Skeletal muscle satellite cell (primary cell): ENCODE measurements around the gene CCT7.

Experiments used
- H3K27me3 ChIP-seq: 2 replicates; pipeline ENCODE4 v1.7.0; 2013; ENCODE audit warnings: low read length; ENCODE audit not compliant: control insufficient read depth, insufficient read depth
- H3K36me3 ChIP-seq: 2 replicates; pipeline ENCODE4 v1.7.0; 2013; ENCODE audit warnings: mild to moderate bottlenecking, control low read depth, low read length; ENCODE audit not compliant: insufficient read depth
- H3K4me1 ChIP-seq: 2 replicates; pipeline ENCODE4 v1.7.0; 2013; ENCODE audit warnings: low read length; ENCODE audit not compliant: control insufficient read depth, insufficient read depth
- H3K4me2 ChIP-seq: 2 replicates; pipeline ENCODE4 v1.7.0; 2013; ENCODE audit warnings: mild to moderate bottlenecking, low read length
- H3K4me3 ChIP-seq: 2 replicates; pipeline ENCODE4 v1.7.0; 2013; ENCODE audit warnings: low read length
- H3K9ac ChIP-seq: 2 replicates; pipeline ENCODE4 v1.7.0; 2013; ENCODE audit warnings: mild to moderate bottlenecking, low read depth, low read length, moderate library complexity
- H3K9me3 ChIP-seq: replicated peaks from 2 replicates; pipeline ENCODE4 v1.7.0; 2013; ENCODE audit warnings: mild to moderate bottlenecking, control low read depth, low read length

The CCT7 gene

GRCh38 chr2:73212098-73212447 is 22.0 kb upstream of the CCT7 start:
- no peak overlapping the region for H3K9ac ChIP-seq
- H3K9me3 ChIP-seq: no peaks in the 10 kb centered on the region
- H3K4me3 ChIP-seq: no peak overlapping the region
- peaks cover 18% of the 10 kb centered on the region for H3K4me1 ChIP-seq
- peaks cover 26% of the 10 kb centered on the region for H3K27me3 ChIP-seq
- no peak overlapping the region for H3K4me2 ChIP-seq
- H3K36me3 ChIP-seq: no peaks in the 10 kb centered on the region

DNA sequence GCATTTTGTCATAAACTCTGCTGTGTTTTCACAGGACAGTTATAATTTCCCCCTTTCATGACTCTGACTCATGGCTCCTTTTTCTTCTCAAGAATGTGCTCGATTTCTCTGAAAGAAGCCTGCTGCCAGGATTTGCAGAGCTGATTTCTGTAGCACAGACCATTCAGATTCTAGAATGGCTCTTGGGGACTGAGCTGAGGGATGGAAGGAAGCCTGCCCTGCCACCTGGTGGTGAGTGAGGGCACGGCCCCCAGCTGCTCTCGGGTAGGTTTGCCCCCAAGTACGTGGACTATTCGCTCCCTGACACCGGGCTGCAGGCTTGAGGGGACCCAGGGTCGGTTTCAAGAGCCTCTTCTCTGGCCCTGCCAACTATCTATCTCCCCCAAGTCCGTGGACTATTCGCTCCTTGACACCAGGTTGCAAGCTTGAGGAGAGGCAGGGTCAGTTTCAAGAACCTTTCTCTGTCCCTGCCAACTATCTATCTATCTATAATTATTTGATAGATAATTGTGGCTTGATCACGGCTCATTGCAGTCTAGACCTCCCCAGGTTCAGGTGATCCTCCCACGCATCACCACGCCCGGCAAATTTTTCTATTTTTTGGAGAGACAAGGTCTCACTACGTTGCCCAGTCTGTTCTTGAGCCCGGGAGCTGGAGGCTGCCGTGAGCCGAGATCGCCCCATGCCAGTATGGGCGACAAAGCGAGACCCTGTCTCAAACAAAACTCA is 21.5 kb upstream of the CCT7 start:
- Histone ChIP-seq H3K27me3 (peaks cover 24% of the 10 kb centered on the region), H3K4me2 (no peak overlapping the region), H3K9me3 (no peaks in the 10 kb centered on the region), H3K36me3 (no peaks in the 10 kb centered on the region), H3K4me1 (peaks cover 19% of the 10 kb centered on the region), H3K4me3 (no peak overlapping the region), H3K9ac (no peak overlapping the region)

DNA sequence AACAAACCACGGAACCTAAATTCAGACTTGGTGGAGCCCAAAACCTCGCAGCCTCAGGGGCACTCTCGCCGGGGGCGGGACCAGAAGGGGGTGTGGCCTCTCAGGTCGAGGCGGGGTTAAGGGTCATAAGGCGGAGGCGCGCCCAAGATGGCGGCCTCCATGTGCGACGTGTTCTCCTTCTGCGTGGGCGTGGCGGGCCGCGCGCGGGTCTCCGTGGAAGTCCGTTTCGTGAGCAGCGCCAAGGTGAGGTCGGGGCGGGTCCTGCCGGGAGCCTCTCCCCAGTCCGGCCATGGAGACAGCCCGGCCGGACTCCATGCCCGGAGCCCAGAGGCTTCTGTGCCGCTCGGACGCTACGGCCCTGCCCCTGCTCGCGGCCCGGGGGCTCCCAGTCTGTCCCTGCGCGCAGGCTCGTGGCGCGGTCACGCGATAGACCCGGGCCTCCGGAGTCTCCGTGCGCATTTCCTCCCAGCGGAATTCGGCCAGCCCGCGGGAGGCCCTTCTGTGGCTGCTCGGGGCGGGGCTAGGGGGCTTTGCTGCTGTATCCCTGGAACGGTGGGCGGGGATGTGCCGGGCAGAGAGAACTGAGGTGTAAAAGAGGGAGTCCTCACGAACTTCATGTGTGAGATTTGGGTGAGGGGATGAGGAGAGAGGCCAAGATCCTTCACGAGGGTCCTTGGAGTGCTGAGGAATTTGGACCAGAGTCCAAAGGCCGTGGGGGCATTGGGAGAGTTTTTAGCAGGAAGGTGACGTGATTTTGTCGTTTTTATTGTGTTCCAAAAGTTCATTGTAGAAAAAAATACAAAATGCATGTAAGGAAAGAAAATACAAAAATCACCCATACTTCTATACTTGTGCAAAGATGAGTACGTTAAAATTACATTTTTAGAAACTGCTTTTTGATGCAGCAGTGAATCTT is 19.7 kb upstream of the CCT7 start, which contains the start of gene SMYD5:
Gene SMYD5 (plus strand): TSS at position 126 of the 916 bp plus-strand sequence. CDS start 22 bp downstream, at position 148.
- Histone ChIP-seq H3K4me1 (peaks cover 32% of the 10 kb centered on the region), H3K9ac (peak within 1 kb of the TSS; percentile 92), H3K4me2 (peak within 1 kb of the TSS; percentile 96), H3K36me3 (peaks cover 4% of the 10 kb centered on the region), H3K27me3 (peaks cover 15% of the 10 kb centered on the region), H3K4me3 (peak within 1 kb of the TSS; percentile 88), H3K9me3 (no peaks in the 10 kb centered on the region)

GRCh38 chr2:73215254-73215653 is 18.9 kb upstream of the CCT7 start:
- Histone ChIP-seq H3K9ac (peak overlapping the region; percentile 92), H3K4me3 (peak overlapping the region; percentile 88), H3K4me2 (peak overlapping the region; percentile 96), H3K9me3 (no peaks in the 10 kb centered on the region), H3K27me3 (peaks cover 6% of the 10 kb centered on the region), H3K4me1 (peaks cover 32% of the 10 kb centered on the region), H3K36me3 (peaks cover 6% of the 10 kb centered on the region)

GRCh38 chr2:73217160-73217559 is 16.9 kb upstream of the CCT7 start:
- Histone ChIP-seq H3K27me3 (no peaks in the 10 kb centered on the region), H3K4me3 (no peak overlapping the region), H3K9ac (no peak overlapping the region), H3K9me3 (no peaks in the 10 kb centered on the region), H3K36me3 (peaks cover 24% of the 10 kb centered on the region), H3K4me2 (no peak overlapping the region), H3K4me1 (peaks cover 29% of the 10 kb centered on the region)

DNA sequence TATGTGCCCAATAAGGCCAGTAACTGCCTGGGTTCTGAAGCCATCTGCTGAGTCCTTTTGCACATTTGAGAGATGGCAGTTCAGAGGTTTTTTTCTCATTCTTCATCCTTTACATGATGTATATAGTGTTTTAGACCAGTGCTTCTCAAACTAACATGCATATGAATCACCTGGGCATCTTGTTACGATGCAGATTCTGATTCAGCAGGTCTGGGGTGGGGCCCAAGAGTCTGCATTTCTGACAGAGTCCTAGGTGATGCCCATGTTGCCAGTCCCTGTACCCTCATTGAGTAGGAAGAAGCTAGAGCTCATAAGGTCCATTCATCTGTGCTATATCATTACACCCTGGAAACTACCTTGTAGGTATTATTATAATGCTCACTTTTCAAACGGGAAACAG is 16.3 kb upstream of the CCT7 start:
- Histone ChIP-seq H3K9ac (no peak overlapping the region), H3K4me2 (peak overlapping the region; percentile 36)

GRCh38 chr2:73218298-73218697 is 15.8 kb upstream of the CCT7 start:
- Histone ChIP-seq H3K4me1 (peaks cover 27% of the 10 kb centered on the region), H3K36me3 (peaks cover 34% of the 10 kb centered on the region), H3K4me2 (peak overlapping the region; percentile 36), H3K9ac (no peak overlapping the region), H3K27me3 (no peaks in the 10 kb centered on the region), H3K4me3 (no peak overlapping the region), H3K9me3 (no peaks in the 10 kb centered on the region)

More for the DNA sequence above, 16.3 kb upstream of the CCT7 start:
- Histone ChIP-seq H3K36me3 (peaks cover 30% of the 10 kb centered on the region), H3K9me3 (no peaks in the 10 kb centered on the region), H3K4me1 (peaks cover 27% of the 10 kb centered on the region), H3K4me3 (no peak overlapping the region), H3K27me3 (no peaks in the 10 kb centered on the region)

- Histone ChIP-seq H3K36me3 (peaks cover 66% of the 10 kb centered on the region), H3K4me2 (no peak overlapping the region), H3K4me1 (peaks cover 1% of the 10 kb centered on the region), H3K9me3 (no peaks in the 10 kb centered on the region), H3K27me3 (no peaks in the 10 kb centered on the region), H3K9ac (no peak overlapping the region), H3K4me3 (no peak overlapping the region)
These were observed 10.3 kb upstream of the CCT7 start for GRCh38 chr2:73223821-73224220.

GRCh38 chr2:73225513-73226360 is 8.4 kb upstream of the CCT7 start:
- Histone ChIP-seq H3K4me1 (no peaks in the 10 kb centered on the region), H3K36me3 (peaks cover 62% of the 10 kb centered on the region), H3K4me3 (no peak overlapping the region), H3K9ac (no peak overlapping the region), H3K4me2 (no peak overlapping the region), H3K27me3 (no peaks in the 10 kb centered on the region), H3K9me3 (no peaks in the 10 kb centered on the region)

GRCh38 chr2:73227086-73227485 is 7.0 kb upstream of the CCT7 start:
- Histone ChIP-seq H3K9ac (no peak overlapping the region), H3K4me1 (no peaks in the 10 kb centered on the region), H3K4me2 (no peak overlapping the region), H3K4me3 (no peak overlapping the region), H3K27me3 (no peaks in the 10 kb centered on the region), H3K36me3 (peaks cover 49% of the 10 kb centered on the region), H3K9me3 (no peaks in the 10 kb centered on the region)

- no peak overlapping the region for H3K4me3 ChIP-seq
- H3K4me1 ChIP-seq: peaks cover 3% of the 10 kb centered on the region
- H3K4me2 ChIP-seq: no peak overlapping the region
- peaks cover 35% of the 10 kb centered on the region for H3K36me3 ChIP-seq
- no peaks in the 10 kb centered on the region for H3K9me3 ChIP-seq
- no peaks in the 10 kb centered on the region for H3K27me3 ChIP-seq
- H3K9ac ChIP-seq: no peak overlapping the region
These were observed 5.5 kb upstream of the CCT7 start for GRCh38 chr2:73228631-73229030.
